Fibroblast of lung (primary cell): ENCODE measurements around the gene NPHP3.

ENCODE experiments used
- CTCF ChIP-seq, 2 donors: IDR thresholded peaks in 1 of 2; conservative IDR thresholded peaks in 1 of 2; 1 replicate in 1 of 2; 2 replicates in 1 of 2; pipeline ENCODE4 v1.5.1; 2011 to 2012; ENCODE audit warnings: low read length in 2 of 2, control low read depth in 1 of 2, inconsistent platforms in 1 of 2, low read depth in 1 of 2, mild to moderate bottlenecking in 1 of 2
- EZH2 ChIP-seq: IDR thresholded peaks from 2 replicates; pipeline ENCODE4 v1.5.1; 2012; ENCODE audit warnings: low read length, control low read depth, mild to moderate bottlenecking; ENCODE audit errors: missing control alignments

GRCh38 chr3:132654721-132655120 is 67.5 kb downstream of the NPHP3 start:
- TF ChIP-seq EZH2 (no peak), CTCF (conservative IDR thresholded peaks at IDR 0.05 in 1 of 2, IDR thresholded peaks at IDR 0.05 in 1 of 2; ENCODE audit: low read depth in 1 of 2, low read length in 2 of 2) (no peak)
